IMR-90 (cell line): Measurements from ENCODE around the gene ANGPTL1. TPM values are rescaled to one million over a fixed set of nuclear protein-coding genes. Genes with fewer than 3 reads are reported as not detected.

Experiments used
- ATAC-seq: fragments of 200-7000 bp; cut with Tn5 transposase; 2 replicates; pipeline ENCODE4 v1.9.1; 2020; ENCODE audit warnings: low read depth, mild to moderate bottlenecking, moderate library complexity
- BruUV-seq: library from RNA; stranded (reverse); fragments of 400-500 nt; replicated peaks from 2 replicates; lab custom pipeline; 2021; lab: Mats Ljungman, UMichigan
- CTCF ChIA-PET: fragments of 300-600 bp; formaldehyde crosslinking; extraction: SDS; loops from one replicate; lab custom pipeline; 2021; ENCODE audit warnings: antibody characterized with exemption; lab: Yijun Ruan, JAX
- POLR2A ChIA-PET: fragments of 300-600 bp; sonication (Branson Sonifier 250); formaldehyde crosslinking; loops from one replicate; lab custom pipeline; 2022; ENCODE audit warnings: antibody characterized with exemption; ENCODE audit not compliant: unreplicated experiment; lab: Charles Lee
- DNase-seq: peaks from one replicate; pipeline ENCODE4 v3.0.0; 2013
- H2AFZ ChIP-seq: replicated peaks from 2 replicates; pipeline ENCODE3; 2013; ENCODE audit warnings: low read length, mild to moderate bottlenecking; ENCODE audit not compliant: poor library complexity
- H2AK5ac ChIP-seq: 2 replicates; pipeline ENCODE4 v1.6.1; 2013; ENCODE audit warnings: low read depth, low read length, inconsistent platforms
- H2AK9ac ChIP-seq: replicated peaks from 2 replicates; pipeline ENCODE3; 2013; ENCODE audit warnings: mild to moderate bottlenecking, low read depth, low read length, moderate library complexity; ENCODE audit not compliant: poor library complexity
- H2BK120ac ChIP-seq: 2 replicates; pipeline ENCODE4 v1.6.1; 2013; ENCODE audit warnings: low read depth, low read length, inconsistent platforms
- H2BK15ac ChIP-seq: 3 replicates; pipeline ENCODE4 v1.6.1; 2013; ENCODE audit warnings: low read depth, low read length, inconsistent platforms
- H2BK20ac ChIP-seq: 2 replicates; pipeline ENCODE4 v1.6.1; 2013; ENCODE audit warnings: low read depth, mild to moderate bottlenecking, inconsistent platforms, low read length, moderate library complexity
- H2BK5ac ChIP-seq: 2 replicates; pipeline ENCODE4 v1.6.1; 2013; ENCODE audit warnings: mild to moderate bottlenecking, low read depth, low read length, inconsistent platforms; ENCODE audit not compliant: poor library complexity, severe bottlenecking
- H3K14ac ChIP-seq: replicated peaks from 2 replicates; pipeline ENCODE4 v1.6.1; 2013; ENCODE audit warnings: low read depth, low read length, inconsistent platforms
- H3K18ac ChIP-seq: 2 replicates; pipeline ENCODE4 v1.6.1; 2013; ENCODE audit warnings: low read depth, low read length, control low read depth
- H3K23ac ChIP-seq: 2 replicates; pipeline ENCODE4 v1.6.1; 2013; ENCODE audit warnings: low read depth, low read length, inconsistent platforms
- H3K27ac ChIP-seq: 2 replicates; pipeline ENCODE4 v1.5.1; 2013; ENCODE audit warnings: mild to moderate bottlenecking, control low read depth, low read length; ENCODE audit not compliant: insufficient read depth
- H3K27me3 ChIP-seq: 2 replicates; pipeline ENCODE4 v1.6.1; 2013; ENCODE audit warnings: low read length; ENCODE audit not compliant: control insufficient read depth, insufficient read depth
- H3K36me3 ChIP-seq: 2 replicates; pipeline ENCODE4 v1.6.1; 2013; ENCODE audit warnings: low read length, mixed read lengths; ENCODE audit not compliant: control insufficient read depth, insufficient read depth
- H3K4ac ChIP-seq: 2 replicates; pipeline ENCODE4 v1.6.1; 2013; ENCODE audit warnings: low read depth, low read length, inconsistent platforms
- H3K4me1 ChIP-seq: 2 replicates; pipeline ENCODE4 v1.6.1; 2013; ENCODE audit warnings: low read length, mixed read lengths; ENCODE audit not compliant: control insufficient read depth, insufficient read depth
- H3K4me2 ChIP-seq: 2 replicates; pipeline ENCODE4 v1.6.1; 2013; ENCODE audit warnings: low read depth, mild to moderate bottlenecking, control low read depth, low read length, moderate library complexity
- H3K4me3 ChIP-seq: 2 replicates; pipeline ENCODE4 v1.5.1; 2013; ENCODE audit warnings: low read depth, mild to moderate bottlenecking, control low read depth, low read length, moderate library complexity; ENCODE audit not compliant: insufficient read depth
- H3K56ac ChIP-seq: 2 replicates; pipeline ENCODE4 v1.6.1; 2013; ENCODE audit warnings: low read length, inconsistent platforms; ENCODE audit not compliant: insufficient read depth; ENCODE audit errors: extremely low read depth
- H3K79me1 ChIP-seq, 2 experiments: 2 replicates each; pipeline ENCODE4 v1.6.1; 2013; ENCODE audit warnings: low read length in 2 of 2, inconsistent platforms in 1 of 2, low read depth in 1 of 2
- H3K9ac ChIP-seq: 2 replicates; pipeline ENCODE4 v1.6.1; 2013; ENCODE audit warnings: low read depth, low read length, control low read depth
- H3K9me1 ChIP-seq: 2 replicates; pipeline ENCODE4 v1.6.1; 2013; ENCODE audit warnings: low read length, inconsistent platforms; ENCODE audit not compliant: insufficient read depth
- H3K9me3 ChIP-seq: 2 replicates; pipeline ENCODE4 v1.6.1; 2013; ENCODE audit warnings: low read length; ENCODE audit not compliant: control insufficient read depth, insufficient read depth
- H4K20me1 ChIP-seq: 2 replicates; pipeline ENCODE4 v1.6.1; 2013; ENCODE audit warnings: low read length, inconsistent platforms; ENCODE audit not compliant: insufficient read depth
- H4K5ac ChIP-seq: 2 replicates; pipeline ENCODE4 v1.6.1; 2013; ENCODE audit warnings: mild to moderate bottlenecking, low read depth, low read length, control low read depth
- H4K8ac ChIP-seq, 2 experiments: 2 replicates each; pipeline ENCODE4 v1.6.1; 2013; ENCODE audit warnings: low read depth in 2 of 2, low read length in 2 of 2, control low read depth in 1 of 2, inconsistent platforms in 1 of 2
- H4K91ac ChIP-seq: 2 replicates; pipeline ENCODE4 v1.6.1; 2013; ENCODE audit warnings: low read depth, low read length, inconsistent platforms; ENCODE audit not compliant: insufficient read depth
- BHLHE40 ChIP-seq: fragments of 150-350 bp; IDR thresholded peaks from 2 replicates; pipeline ENCODE4 v1.6.1; 2016; ENCODE audit warnings: mild to moderate bottlenecking, low read depth, low read length
- CEBPB ChIP-seq: IDR thresholded peaks from 2 replicates; pipeline ENCODE4 v1.6.1; 2012; ENCODE audit warnings: low read depth, low read length, improper control_type of control experiment
- CHD1 ChIP-seq: IDR thresholded peaks from 2 replicates; pipeline ENCODE4 v1.6.1; 2012; ENCODE audit warnings: low read depth, low read length, improper control_type of control experiment
- FOS ChIP-seq: fragments of 150-350 bp; IDR thresholded peaks from 2 replicates; pipeline ENCODE4 v1.6.1; 2016; ENCODE audit warnings: low read depth, low read length
- MAFK ChIP-seq: IDR thresholded peaks from 2 replicates; pipeline ENCODE4 v1.6.1; 2012; ENCODE audit warnings: low read depth, low read length, improper control_type of control experiment
- MAZ ChIP-seq: IDR thresholded peaks from 2 replicates; pipeline ENCODE4 v1.6.1; 2012; ENCODE audit warnings: low read depth, mild to moderate bottlenecking, low read length, improper control_type of control experiment, moderate library complexity, borderline replicate concordance
- MXI1 ChIP-seq: IDR thresholded peaks from 2 replicates; pipeline ENCODE4 v1.6.1; 2012; ENCODE audit warnings: low read depth, mild to moderate bottlenecking, low read length, moderate library complexity, borderline replicate concordance
- NFE2L2 ChIP-seq: fragments of 150-350 bp; IDR thresholded peaks from 2 replicates; pipeline ENCODE4 v1.6.1; 2016; ENCODE audit warnings: low read depth, mild to moderate bottlenecking, low read length
- POLR2A ChIP-seq: IDR thresholded peaks from 2 replicates; pipeline ENCODE4 v1.6.1; 2012; ENCODE audit warnings: mild to moderate bottlenecking, low read depth, low read length
- RAD21 ChIP-seq: IDR thresholded peaks from 2 replicates; pipeline ENCODE4 v1.6.1; 2012; ENCODE audit warnings: low read length, improper control_type of control experiment
- RCOR1 ChIP-seq: IDR thresholded peaks from 2 replicates; pipeline ENCODE4 v1.6.1; 2012; ENCODE audit warnings: mild to moderate bottlenecking, low read length, improper control_type of control experiment; ENCODE audit not compliant: insufficient replicate concordance
- RFX5 ChIP-seq: IDR thresholded peaks from 2 replicates; pipeline ENCODE4 v1.8.0; 2012; ENCODE audit warnings: low read depth, mild to moderate bottlenecking, low read length, moderate library complexity
- SMC3 ChIP-seq: fragments of 150-350 bp; IDR thresholded peaks from 2 replicates; pipeline ENCODE4 v1.6.1; 2016; ENCODE audit warnings: low read depth, mild to moderate bottlenecking, antibody characterized with exemption, low read length, moderate library complexity
- USF2 ChIP-seq: fragments of 150-350 bp; IDR thresholded peaks from 2 replicates; pipeline ENCODE4 v1.6.1; 2017; ENCODE audit warnings: mild to moderate bottlenecking, antibody characterized with exemption, low read length, low read depth
- WGBS, 2 experiments: methylation state at CpG; one replicate each; pipeline versions ENCODE4 v1.1.5 to v1.1.7; 2013; ENCODE audit warnings: missing lambda C conversion rate in 2 of 2; ENCODE audit not compliant: insufficient read length in 1 of 2; ENCODE audit errors: extremely low coverage in 2 of 2; 5-methylcytosine and 5-hydroxymethylcytosine counted together
- dilution Hi-C: fragments of 300-500 bp; cut with HindIII; formaldehyde crosslinking; loops from one replicate; pipeline ENCODE4 v1.14.3; 2018; ENCODE audit warnings: low sequenced_read_pairs; ENCODE audit not compliant: unreplicated experiment
- in situ Hi-C: fragments of 300-500 bp; cut with MboI; formaldehyde crosslinking; loops from 3 replicates; pipeline ENCODE4 v1.14.3; 2019; ENCODE audit warnings: low sequenced_read_pairs, inconsistent platforms, mixed read lengths
- intact Hi-C: fragments of 100-400 bp; cut with micrococcal nuclease; formaldehyde crosslinking; loops from 2 replicates; pipeline ENCODE4 v1.10.0; 2022
- polyA plus RNA-seq, 3 experiments: library from polyadenylated mRNA; depleted of rRNA; stranded (reverse); fragments of >200 nt; gene quantifications; 2 replicates each; pipeline ENCODE4 v1.2.3, GENCODE V29; 2012; ENCODE audit warnings: low replicate concordance in 1 of 3
- total RNA-seq: library from RNA; depleted of rRNA; stranded (reverse); fragments of >200 nt; gene quantifications from 2 replicates; pipeline ENCODE4 v1.2.3, GENCODE V29; 2012
- TF ChIP-seq, protein P1 (sequence below): fragments of 150-350 bp; IDR thresholded peaks from 2 replicates; pipeline ENCODE4 v1.6.1; 2016; ENCODE audit warnings: low read depth, mild to moderate bottlenecking, low read length, moderate library complexity, borderline replicate concordance
- TF ChIP-seq, protein P2 (sequence below): conservative IDR thresholded peaks from 2 replicates; pipeline ENCODE4 v1.5.1; 2012; ENCODE audit warnings: mild to moderate bottlenecking, low read depth, low read length, improper control_type of control experiment

ANGPTL1 gene
- total and polyA plus RNA-seq, 2 of the 4 experiments (the other 2 are of a cell fraction), result under 0.01 to 0.03 TPM

DNA sequence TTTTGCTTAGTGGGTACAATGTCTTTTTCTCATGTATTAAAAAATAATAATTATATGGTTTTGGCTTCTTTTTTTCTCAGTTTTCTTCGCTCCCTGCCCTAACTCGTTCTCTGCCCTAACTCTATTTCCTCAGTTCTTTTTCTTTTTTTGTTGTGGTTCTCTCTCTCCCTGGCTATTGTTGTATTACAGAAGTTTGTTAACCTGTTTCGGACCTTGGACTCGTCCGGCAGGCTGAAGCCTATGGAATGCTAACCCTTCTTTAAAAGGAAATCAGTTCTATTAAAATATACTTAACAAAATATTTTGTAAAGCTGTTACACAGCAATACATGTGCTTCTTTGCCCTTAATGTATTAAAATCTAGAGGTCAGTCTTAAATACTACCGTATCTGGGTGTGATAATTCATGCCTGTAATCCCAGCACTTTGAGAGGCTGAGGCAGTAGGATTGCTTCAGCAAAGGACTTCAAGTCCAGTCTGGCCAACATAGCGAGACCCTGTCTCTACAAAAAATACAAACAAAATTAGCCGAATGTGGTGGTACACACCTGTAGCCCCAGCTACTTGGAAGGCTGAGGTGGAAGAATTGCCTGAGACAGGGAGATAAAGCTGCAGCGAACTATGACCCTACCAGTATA, 64.1 kb downstream of the ANGPTL1 start:
- H3K4me1 ChIP-seq, result no peaks in the 10 kb centered on the region
- H2BK20ac ChIP-seq, result no peak overlapping the region
- peaks cover 17% of the 10 kb centered on the region in 2 experiments; a peak in 3 of 4 replicates for H3K79me1 ChIP-seq
- H3K4ac ChIP-seq, result no peak overlapping the region
- no peaks in the 10 kb centered on the region for H3K27me3 ChIP-seq
- no peak overlapping the region for H2BK120ac ChIP-seq
- H2AK5ac ChIP-seq, result no peak overlapping the region
- H2BK5ac ChIP-seq, result no peak overlapping the region
- dilution Hi-C loops (no loop called here), in situ Hi-C loops (no loop called here), intact Hi-C loops (no loop called here)
- TF ChIP-seq MAZ, result no peak
- no peak for TF ChIP-seq CHD1
- TF ChIP-seq CEBPB, result no peak
- TF ChIP-seq, protein P1, sequence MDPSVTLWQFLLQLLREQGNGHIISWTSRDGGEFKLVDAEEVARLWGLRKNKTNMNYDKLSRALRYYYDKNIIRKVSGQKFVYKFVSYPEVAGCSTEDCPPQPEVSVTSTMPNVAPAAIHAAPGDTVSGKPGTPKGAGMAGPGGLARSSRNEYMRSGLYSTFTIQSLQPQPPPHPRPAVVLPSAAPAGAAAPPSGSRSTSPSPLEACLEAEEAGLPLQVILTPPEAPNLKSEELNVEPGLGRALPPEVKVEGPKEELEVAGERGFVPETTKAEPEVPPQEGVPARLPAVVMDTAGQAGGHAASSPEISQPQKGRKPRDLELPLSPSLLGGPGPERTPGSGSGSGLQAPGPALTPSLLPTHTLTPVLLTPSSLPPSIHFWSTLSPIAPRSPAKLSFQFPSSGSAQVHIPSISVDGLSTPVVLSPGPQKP, result no peak
- no peak for TF ChIP-seq MAFK
- TF ChIP-seq POLR2A, result no peak
- no peak for TF ChIP-seq RFX5
- TF ChIP-seq BHLHE40, result no peak
- TF ChIP-seq, protein P2, sequence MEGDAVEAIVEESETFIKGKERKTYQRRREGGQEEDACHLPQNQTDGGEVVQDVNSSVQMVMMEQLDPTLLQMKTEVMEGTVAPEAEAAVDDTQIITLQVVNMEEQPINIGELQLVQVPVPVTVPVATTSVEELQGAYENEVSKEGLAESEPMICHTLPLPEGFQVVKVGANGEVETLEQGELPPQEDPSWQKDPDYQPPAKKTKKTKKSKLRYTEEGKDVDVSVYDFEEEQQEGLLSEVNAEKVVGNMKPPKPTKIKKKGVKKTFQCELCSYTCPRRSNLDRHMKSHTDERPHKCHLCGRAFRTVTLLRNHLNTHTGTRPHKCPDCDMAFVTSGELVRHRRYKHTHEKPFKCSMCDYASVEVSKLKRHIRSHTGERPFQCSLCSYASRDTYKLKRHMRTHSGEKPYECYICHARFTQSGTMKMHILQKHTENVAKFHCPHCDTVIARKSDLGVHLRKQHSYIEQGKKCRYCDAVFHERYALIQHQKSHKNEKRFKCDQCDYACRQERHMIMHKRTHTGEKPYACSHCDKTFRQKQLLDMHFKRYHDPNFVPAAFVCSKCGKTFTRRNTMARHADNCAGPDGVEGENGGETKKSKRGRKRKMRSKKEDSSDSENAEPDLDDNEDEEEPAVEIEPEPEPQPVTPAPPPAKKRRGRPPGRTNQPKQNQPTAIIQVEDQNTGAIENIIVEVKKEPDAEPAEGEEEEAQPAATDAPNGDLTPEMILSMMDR, result no peak
- no peak for TF ChIP-seq RAD21
- TF ChIP-seq SMC3, result no peak
- TF ChIP-seq NFE2L2, result no peak
- TF ChIP-seq FOS, result no peak
- no peak for TF ChIP-seq USF2
- TF ChIP-seq MXI1, result no peak
- no peak for TF ChIP-seq RCOR1
- no peak overlapping the region for H3K56ac ChIP-seq
- H3K27ac ChIP-seq, result no peak overlapping the region
- H3K18ac ChIP-seq, result no peak overlapping the region
- H3K36me3 ChIP-seq, result peaks cover 13% of the 10 kb centered on the region
- H4K5ac ChIP-seq, result no peak overlapping the region
- H3K14ac ChIP-seq, result no peak overlapping the region
- no peak overlapping the region for H3K23ac ChIP-seq
- H2AFZ ChIP-seq, result no peak overlapping the region
- CTCF ChIA-PET, result no interaction called here
- BruUV-seq, result no TSS peak
- no peak overlapping the region for H4K91ac ChIP-seq
- no peaks in the 10 kb centered on the region for H3K9me3 ChIP-seq
- H3K4me2 ChIP-seq, result no peak overlapping the region
- no peaks in the 10 kb centered on the region; the same call in 1 of the 2 replicates for H3K9me1 ChIP-seq
- ATAC-seq (no peak), DNase-seq (no peak)
- POLR2A ChIA-PET, result no interaction called here
- H3K9ac ChIP-seq, result no peak overlapping the region
- H2AK9ac ChIP-seq, result no peak overlapping the region
- H4K8ac ChIP-seq, result no peak overlapping the region
- no peaks in the 10 kb centered on the region; the same call in 1 of the 2 replicates for H4K20me1 ChIP-seq
- 80% methylated on average over 1 of the region's 9 CpGs; no CpG with 5 or more reads in 1 of the 2 experiments for WGBS, 2 experiments
- no peak overlapping the region for H2BK15ac ChIP-seq
- no peak overlapping the region for H3K4me3 ChIP-seq
